Measurements from ENCODE around the gene DAD1.

DNA sequence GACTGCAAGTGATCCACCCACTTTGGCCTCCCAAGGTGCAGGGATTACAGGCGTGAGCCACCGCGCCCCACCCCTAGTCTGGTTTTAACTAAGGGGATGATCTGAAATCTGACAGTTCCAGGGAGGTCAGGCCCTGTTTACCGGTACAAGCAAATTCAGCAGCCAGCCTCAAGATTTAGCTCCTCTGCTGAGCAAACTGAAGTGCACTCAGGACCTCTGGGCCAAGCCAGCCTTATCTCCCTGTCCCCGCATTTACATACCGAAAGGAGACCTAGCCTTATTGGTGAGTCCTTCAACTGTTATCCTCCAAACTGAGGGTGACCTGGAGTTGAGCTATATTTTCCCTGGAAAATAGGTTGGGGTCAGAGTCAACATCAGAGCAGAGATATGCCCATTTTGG, 8.2 kb upstream of the DAD1 start:
- TF ChIP-seq TAF1 (IDR thresholded peaks at IDR 0.05; ENCODE audit: borderline replicate concordance, insufficient read depth, low read length) = no peak
- TF ChIP-seq, protein P1, sequence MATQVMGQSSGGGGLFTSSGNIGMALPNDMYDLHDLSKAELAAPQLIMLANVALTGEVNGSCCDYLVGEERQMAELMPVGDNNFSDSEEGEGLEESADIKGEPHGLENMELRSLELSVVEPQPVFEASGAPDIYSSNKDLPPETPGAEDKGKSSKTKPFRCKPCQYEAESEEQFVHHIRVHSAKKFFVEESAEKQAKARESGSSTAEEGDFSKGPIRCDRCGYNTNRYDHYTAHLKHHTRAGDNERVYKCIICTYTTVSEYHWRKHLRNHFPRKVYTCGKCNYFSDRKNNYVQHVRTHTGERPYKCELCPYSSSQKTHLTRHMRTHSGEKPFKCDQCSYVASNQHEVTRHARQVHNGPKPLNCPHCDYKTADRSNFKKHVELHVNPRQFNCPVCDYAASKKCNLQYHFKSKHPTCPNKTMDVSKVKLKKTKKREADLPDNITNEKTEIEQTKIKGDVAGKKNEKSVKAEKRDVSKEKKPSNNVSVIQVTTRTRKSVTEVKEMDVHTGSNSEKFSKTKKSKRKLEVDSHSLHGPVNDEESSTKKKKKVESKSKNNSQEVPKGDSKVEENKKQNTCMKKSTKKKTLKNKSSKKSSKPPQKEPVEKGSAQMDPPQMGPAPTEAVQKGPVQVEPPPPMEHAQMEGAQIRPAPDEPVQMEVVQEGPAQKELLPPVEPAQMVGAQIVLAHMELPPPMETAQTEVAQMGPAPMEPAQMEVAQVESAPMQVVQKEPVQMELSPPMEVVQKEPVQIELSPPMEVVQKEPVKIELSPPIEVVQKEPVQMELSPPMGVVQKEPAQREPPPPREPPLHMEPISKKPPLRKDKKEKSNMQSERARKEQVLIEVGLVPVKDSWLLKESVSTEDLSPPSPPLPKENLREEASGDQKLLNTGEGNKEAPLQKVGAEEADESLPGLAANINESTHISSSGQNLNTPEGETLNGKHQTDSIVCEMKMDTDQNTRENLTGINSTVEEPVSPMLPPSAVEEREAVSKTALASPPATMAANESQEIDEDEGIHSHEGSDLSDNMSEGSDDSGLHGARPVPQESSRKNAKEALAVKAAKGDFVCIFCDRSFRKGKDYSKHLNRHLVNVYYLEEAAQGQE (IDR thresholded peaks at IDR 0.05; ENCODE audit: insufficient read depth in 1 of 2, low read depth in 2 of 2, low read length in 2 of 2) = no peak

All from PFSK-1 (cell line).